K562 (cell line): ENCODE data around the gene VIT. TPM values are rescaled to one million over a fixed set of nuclear protein-coding genes. Genes with fewer than 3 reads are reported as not detected.
A peak's percentile ranks its signal among the peaks of the same experiment; 100 is the strongest.

Experiments
- ARHGAP35 ChIP-seq: fragments of 450-650 bp; IDR thresholded peaks from 2 replicates; pipeline ENCODE4 v1.6.1; 2018; ENCODE audit not compliant: partially characterized antibody
- ATF3 ChIP-seq, 2 experiments: fragments of 450-650 bp in 1 of 2; sonication (generic) in 1 of 2; formaldehyde crosslinking in 1 of 2; IDR thresholded peaks in 1 of 2; conservative IDR thresholded peaks in 1 of 2; 2 replicates each; pipeline versions ENCODE4 v1.6.1 to v1.8.1; 2016 to 2023; ENCODE audit warnings: mild to moderate bottlenecking in 2 of 2, moderate library complexity in 2 of 2, inconsistent platforms in 1 of 2, missing genetic modification reagents in 1 of 2
- ATF7 ChIP-seq: fragments of 450-650 bp; IDR thresholded peaks from 2 replicates; pipeline ENCODE4 v1.7.1; 2014; ENCODE audit warnings: mild to moderate bottlenecking, moderate library complexity
- CBFA2T3 ChIP-seq: fragments of 450-650 bp; IDR thresholded peaks from 2 replicates; pipeline ENCODE4 v1.6.1; 2017
- CEBPB ChIP-seq: fragments of 450-650 bp; IDR thresholded peaks from 2 replicates; pipeline ENCODE4 v1.6.1; 2016; ENCODE audit warnings: missing genetic modification characterization, missing compliant biosample characterization
- CHCHD3 ChIP-seq: fragments of 250-450 bp; sonication (Bioruptor Pico); IDR thresholded peaks from 2 replicates; pipeline ENCODE4 v2.1.2; 2022; ENCODE audit warnings: mild to moderate bottlenecking
- CREBBP ChIP-seq: IDR thresholded peaks from one replicate; pipeline ENCODE4 v1.6.1; 2012; ENCODE audit warnings: low read depth, mild to moderate bottlenecking, control low read depth, inconsistent platforms, low read length
- HBP1 ChIP-seq: fragments of 450-650 bp; formaldehyde crosslinking; IDR thresholded peaks from 2 replicates; pipeline ENCODE4 v1.4.0; 2022; ENCODE audit warnings: missing genetic modification characterization
- IRF2 ChIP-seq: sonication (generic); formaldehyde crosslinking; IDR thresholded peaks from 2 replicates; pipeline ENCODE4 v1.8.1; 2022; ENCODE audit warnings: mild to moderate bottlenecking, missing genetic modification reagents
- JUN ChIP-seq, 2 experiments: sonication (generic) in 1 of 2; formaldehyde crosslinking in 1 of 2; IDR thresholded peaks; 2 replicates each; pipeline versions ENCODE4 v1.6.1 to v1.8.0; 2012 to 2022; ENCODE audit warnings: borderline replicate concordance in 2 of 2, mild to moderate bottlenecking in 2 of 2, improper control_type of control experiment in 1 of 2, low read depth in 1 of 2, low read length in 1 of 2, missing genetic modification reagents in 1 of 2
- NCOA2 ChIP-seq, 2 experiments: fragments of 450-650 bp; IDR thresholded peaks; 2 replicates each; pipeline ENCODE4 v1.6.1; 2018; ENCODE audit warnings: mild to moderate bottlenecking in 2 of 2, moderate library complexity in 1 of 2; ENCODE audit not compliant: partially characterized antibody in 2 of 2
- POLR2A ChIP-seq: fragments of 450-650 bp; conservative IDR thresholded peaks from 2 replicates; pipeline ENCODE4 v1.6.1; 2016
- RFX1 ChIP-seq: fragments of 450-650 bp; IDR thresholded peaks from 2 replicates; pipeline ENCODE4 v1.6.1; 2016; ENCODE audit warnings: mild to moderate bottlenecking, moderate library complexity
- TAF7 ChIP-seq: fragments of 450-650 bp; IDR thresholded peaks from 2 replicates; pipeline ENCODE4 v1.6.1; 2016; ENCODE audit warnings: missing genetic modification characterization, missing compliant biosample characterization
- TARDBP ChIP-seq: fragments of 450-650 bp; IDR thresholded peaks from 2 replicates; pipeline ENCODE4 v1.6.1; 2016
- YBX1 ChIP-seq: fragments of 450-650 bp; IDR thresholded peaks from 2 replicates; pipeline ENCODE4 v1.7.1; 2016; ENCODE audit warnings: mild to moderate bottlenecking
- ZNF197 ChIP-seq: fragments of 200-800 bp; sonication (Bioruptor generic); IDR thresholded peaks from 2 replicates; pipeline ENCODE4 v1.6.1; 2016; ENCODE audit warnings: low read depth, missing genetic modification characterization, missing compliant biosample characterization
- ZNF24 ChIP-seq: fragments of 450-650 bp; IDR thresholded peaks from 2 replicates; pipeline ENCODE4 v1.6.1; 2016
- ZNF780A ChIP-seq: fragments of 250-450 bp; sonication (Bioruptor Pico); IDR thresholded peaks from 2 replicates; pipeline ENCODE4 v1.5.0; 2021; ENCODE audit warnings: mild to moderate bottlenecking
- ZSCAN29 ChIP-seq: fragments of 450-650 bp; IDR thresholded peaks from 2 replicates; pipeline ENCODE4 v1.6.1; 2017
- polyA plus RNA-seq, 8 experiments: library from polyadenylated mRNA; depleted of rRNA in 4 of 8; stranded (reverse) in 5 of 8; unstranded in 3 of 8; fragments of >200 nt; fragmentation: Nextera tagmentation in 2 of 8; fragmentation: Illumina TruSeq in 1 of 8; extraction: Ambion mirVana in 2 of 8; extraction: Trizol in 1 of 8; gene quantifications; 2 replicates each; pipeline versions ENCODE4 v1.2.1 to v1.2.3, GENCODE V29; 2011 to 2014; ENCODE audit warnings: inconsistent platforms in 1 of 8, missing spikeins in 1 of 8
- total RNA-seq, 7 experiments: library from RNA; depleted of rRNA in 6 of 7; stranded (reverse); fragments of >200 nt in 6 of 7; fragmentation: Illumina TruSeq in 2 of 7; extraction: Trizol in 2 of 7; gene quantifications; 2 replicates each; pipeline versions ENCODE4 v1.2.1 to v1.2.3, GENCODE V29; 2011 to 2021; ENCODE audit warnings: low replicate concordance in 1 of 7
- TF ChIP-seq, protein P1 (sequence below): sonication (generic); formaldehyde crosslinking; IDR thresholded peaks from 2 replicates; pipeline ENCODE4 v1.8.0; 2022; ENCODE audit warnings: mild to moderate bottlenecking, missing genetic modification reagents
- TF ChIP-seq, protein P2 (sequence below): fragments of 250-450 bp; sonication (Bioruptor Pico); IDR thresholded peaks from 2 replicates; pipeline ENCODE4 v1.5.0; 2022; ENCODE audit warnings: mild to moderate bottlenecking
- TF ChIP-seq, protein P3 (sequence below): fragments of 250-450 bp; sonication (Bioruptor Pico); IDR thresholded peaks from 2 replicates; pipeline ENCODE4 v1.4.0; 2020; ENCODE audit warnings: mild to moderate bottlenecking, moderate library complexity

Gene VIT
- total and polyA plus RNA-seq, 9 of the 15 experiments (the other 6 are each of a cell fraction or from before 2014, with no cell fraction given) = not detected

- no peak for TF ChIP-seq CREBBP
- TF ChIP-seq RFX1 = peak; percentile 50
- TF ChIP-seq POLR2A = no peak
- TF ChIP-seq ATF3 (IDR thresholded peaks at IDR 0.05) = peak; percentile 66
- no peak for TF ChIP-seq ATF3 (CRISPR knock-in tag; conservative IDR thresholded peaks at IDR 0.05)
- TF ChIP-seq CEBPB (tag) = peak; percentile 94
- no peak for TF ChIP-seq TAF7 (tag)
- no peak for TF ChIP-seq CBFA2T3
- no peak for TF ChIP-seq ZNF24
- TF ChIP-seq, protein P1, sequence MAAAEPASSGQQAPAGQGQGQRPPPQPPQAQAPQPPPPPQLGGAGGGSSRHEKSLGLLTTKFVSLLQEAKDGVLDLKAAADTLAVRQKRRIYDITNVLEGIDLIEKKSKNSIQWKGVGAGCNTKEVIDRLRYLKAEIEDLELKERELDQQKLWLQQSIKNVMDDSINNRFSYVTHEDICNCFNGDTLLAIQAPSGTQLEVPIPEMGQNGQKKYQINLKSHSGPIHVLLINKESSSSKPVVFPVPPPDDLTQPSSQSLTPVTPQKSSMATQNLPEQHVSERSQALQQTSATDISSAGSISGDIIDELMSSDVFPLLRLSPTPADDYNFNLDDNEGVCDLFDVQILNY (CRISPR knock-in tag) = no peak
- no peak for TF ChIP-seq YBX1
- no peak for TF ChIP-seq JUN (IDR thresholded peaks at IDR 0.05; ENCODE audit: borderline replicate concordance, low read depth, low read length)
- TF ChIP-seq JUN (CRISPR knock-in tag; IDR thresholded peaks at IDR 0.05; ENCODE audit: borderline replicate concordance) = no peak
- TF ChIP-seq, protein P2, sequence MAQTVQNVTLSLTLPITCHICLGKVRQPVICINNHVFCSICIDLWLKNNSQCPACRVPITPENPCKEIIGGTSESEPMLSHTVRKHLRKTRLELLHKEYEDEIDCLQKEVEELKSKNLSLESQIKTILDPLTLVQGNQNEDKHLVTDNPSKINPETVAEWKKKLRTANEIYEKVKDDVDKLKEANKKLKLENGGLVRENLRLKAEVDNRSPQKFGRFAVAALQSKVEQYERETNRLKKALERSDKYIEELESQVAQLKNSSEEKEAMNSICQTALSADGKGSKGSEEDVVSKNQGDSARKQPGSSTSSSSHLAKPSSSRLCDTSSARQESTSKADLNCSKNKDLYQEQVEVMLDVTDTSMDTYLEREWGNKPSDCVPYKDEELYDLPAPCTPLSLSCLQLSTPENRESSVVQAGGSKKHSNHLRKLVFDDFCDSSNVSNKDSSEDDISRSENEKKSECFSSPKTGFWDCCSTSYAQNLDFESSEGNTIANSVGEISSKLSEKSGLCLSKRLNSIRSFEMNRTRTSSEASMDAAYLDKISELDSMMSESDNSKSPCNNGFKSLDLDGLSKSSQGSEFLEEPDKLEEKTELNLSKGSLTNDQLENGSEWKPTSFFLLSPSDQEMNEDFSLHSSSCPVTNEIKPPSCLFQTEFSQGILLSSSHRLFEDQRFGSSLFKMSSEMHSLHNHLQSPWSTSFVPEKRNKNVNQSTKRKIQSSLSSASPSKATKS (CRISPR knock-in tag) = no peak
- TF ChIP-seq ATF7 = no peak
- TF ChIP-seq ARHGAP35 = no peak
- TF ChIP-seq ZNF197 (CRISPR knock-in tag) = no peak
- no peak for TF ChIP-seq IRF2 (CRISPR knock-in tag)
- TF ChIP-seq HBP1 = no peak
- no peak for TF ChIP-seq ZSCAN29
- TF ChIP-seq, protein P3, sequence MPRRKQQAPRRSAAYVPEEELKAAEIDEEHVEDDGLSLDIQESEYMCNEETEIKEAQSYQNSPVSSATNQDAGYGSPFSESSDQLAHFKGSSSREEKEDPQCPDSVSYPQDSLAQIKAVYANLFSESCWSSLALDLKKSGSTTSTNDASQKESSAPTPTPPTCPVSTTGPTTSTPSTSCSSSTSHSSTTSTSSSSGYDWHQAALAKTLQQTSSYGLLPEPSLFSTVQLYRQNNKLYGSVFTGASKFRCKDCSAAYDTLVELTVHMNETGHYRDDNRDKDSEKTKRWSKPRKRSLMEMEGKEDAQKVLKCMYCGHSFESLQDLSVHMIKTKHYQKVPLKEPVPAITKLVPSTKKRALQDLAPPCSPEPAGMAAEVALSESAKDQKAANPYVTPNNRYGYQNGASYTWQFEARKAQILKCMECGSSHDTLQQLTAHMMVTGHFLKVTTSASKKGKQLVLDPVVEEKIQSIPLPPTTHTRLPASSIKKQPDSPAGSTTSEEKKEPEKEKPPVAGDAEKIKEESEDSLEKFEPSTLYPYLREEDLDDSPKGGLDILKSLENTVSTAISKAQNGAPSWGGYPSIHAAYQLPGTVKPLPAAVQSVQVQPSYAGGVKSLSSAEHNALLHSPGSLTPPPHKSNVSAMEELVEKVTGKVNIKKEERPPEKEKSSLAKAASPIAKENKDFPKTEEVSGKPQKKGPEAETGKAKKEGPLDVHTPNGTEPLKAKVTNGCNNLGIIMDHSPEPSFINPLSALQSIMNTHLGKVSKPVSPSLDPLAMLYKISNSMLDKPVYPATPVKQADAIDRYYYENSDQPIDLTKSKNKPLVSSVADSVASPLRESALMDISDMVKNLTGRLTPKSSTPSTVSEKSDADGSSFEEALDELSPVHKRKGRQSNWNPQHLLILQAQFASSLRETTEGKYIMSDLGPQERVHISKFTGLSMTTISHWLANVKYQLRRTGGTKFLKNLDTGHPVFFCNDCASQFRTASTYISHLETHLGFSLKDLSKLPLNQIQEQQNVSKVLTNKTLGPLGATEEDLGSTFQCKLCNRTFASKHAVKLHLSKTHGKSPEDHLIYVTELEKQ (CRISPR knock-in tag) = no peak
- no peak for TF ChIP-seq NCOA2 (IDR thresholded peaks at IDR 0.05; ENCODE audit: partially characterized antibody in 2 of 2)
- no peak for TF ChIP-seq TARDBP
- no peak for TF ChIP-seq CHCHD3 (CRISPR knock-in tag)
- no peak for TF ChIP-seq ZNF780A (CRISPR knock-in tag)
Observed at GRCh38 chr2:36734304-36734703, 37.8 kb downstream of the VIT start (continued).
